AG08395 (cell line): ENCODE results near the gene RASGRF2.
"Not testable (repeated sequence)": the region's sequence is repeated elsewhere in the genome, so short reads cannot be mapped to it uniquely, and the experiment has no call there.

Experiments used
- DNase-seq: peaks from one replicate; pipeline ENCODE4 v3.0.0; 2012; ENCODE audit warnings: mixed read lengths, low spot score

Gene RASGRF2

DNA sequence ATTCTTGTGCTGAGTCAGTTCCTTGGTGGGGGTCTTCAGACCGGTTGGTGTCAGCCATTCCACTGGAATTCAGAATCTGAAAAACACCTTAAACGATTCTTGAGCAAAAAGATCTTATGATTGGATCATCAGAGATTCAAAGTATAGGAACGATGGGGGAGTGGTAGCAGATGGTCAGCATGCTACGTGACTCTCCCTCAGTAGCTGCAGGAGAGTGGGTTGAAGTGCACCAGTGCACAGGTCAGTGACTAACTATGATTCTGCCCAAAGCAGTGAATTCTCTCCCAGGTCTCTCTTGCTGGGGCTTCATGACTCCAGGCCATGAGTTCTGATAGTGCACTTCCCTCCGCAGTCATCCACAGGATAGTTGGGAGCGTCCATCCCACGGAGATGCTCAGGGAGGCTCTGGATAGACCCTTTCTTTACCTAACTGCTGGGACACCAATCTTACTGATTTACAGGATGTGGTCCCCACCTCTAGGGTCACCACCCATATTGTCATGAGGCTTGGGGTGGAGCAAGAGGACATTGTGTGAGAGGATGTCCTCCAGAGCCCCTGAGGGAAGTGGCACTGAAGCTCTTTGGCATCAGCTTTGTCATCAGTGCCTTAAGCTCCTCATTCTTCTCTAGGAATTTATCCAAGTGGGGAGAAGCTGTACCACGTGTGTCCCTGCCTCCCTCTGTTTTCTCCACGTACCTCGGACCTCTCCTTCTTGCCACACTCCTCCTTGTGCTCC, 62.0 kb downstream of the RASGRF2 start:
- DNase-seq: no peak

DNA sequence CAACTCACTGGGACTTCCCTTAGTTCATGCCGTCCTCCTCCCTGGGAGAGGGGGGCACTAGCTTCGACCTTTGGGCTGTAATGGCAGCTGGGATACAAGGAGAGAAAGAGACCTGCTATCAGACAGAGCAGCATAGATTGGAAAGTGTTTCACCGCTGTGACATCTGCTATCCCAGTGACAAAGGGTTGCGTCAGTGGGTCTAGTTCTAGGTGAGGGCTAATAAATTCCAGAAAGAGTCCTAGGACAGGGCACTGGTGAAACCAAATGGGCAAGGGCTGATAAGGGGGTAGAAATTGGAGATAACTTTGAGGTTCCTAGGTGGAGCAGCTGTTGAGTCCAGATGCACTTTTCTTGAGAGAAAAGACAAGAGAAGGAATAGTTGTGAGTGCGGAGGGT, 62.5 kb downstream of the RASGRF2 start:
- no peak for DNase-seq

GRCh38 chr5:81023261-81023970, 63.3 kb downstream of the RASGRF2 start:
- no peak for DNase-seq

- no peak for DNase-seq
These were observed 67.4 kb downstream of the RASGRF2 start for GRCh38 chr5:81027481-81028058.

DNA sequence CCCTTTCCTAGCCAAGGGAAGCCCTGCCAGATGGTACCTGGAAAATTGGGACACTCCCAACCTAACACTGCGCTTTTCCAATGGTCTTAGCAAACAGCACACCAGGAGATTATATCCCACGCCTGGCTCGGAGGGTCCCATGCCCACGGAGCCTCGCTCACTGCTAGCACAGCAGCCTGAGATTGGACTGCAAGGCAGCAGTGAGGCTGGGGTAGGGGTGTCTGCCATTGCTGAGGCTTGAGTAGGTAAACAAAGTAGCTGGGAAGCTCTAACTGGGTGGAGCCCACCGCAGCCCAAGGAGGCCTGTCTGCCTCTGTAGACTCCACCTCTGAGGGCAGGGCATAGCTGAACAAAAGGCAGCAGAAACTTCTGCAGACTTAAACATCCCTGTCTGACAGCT, 68.7 kb downstream of the RASGRF2 start:
- DNase-seq: not testable (repeated sequence)

DNA sequence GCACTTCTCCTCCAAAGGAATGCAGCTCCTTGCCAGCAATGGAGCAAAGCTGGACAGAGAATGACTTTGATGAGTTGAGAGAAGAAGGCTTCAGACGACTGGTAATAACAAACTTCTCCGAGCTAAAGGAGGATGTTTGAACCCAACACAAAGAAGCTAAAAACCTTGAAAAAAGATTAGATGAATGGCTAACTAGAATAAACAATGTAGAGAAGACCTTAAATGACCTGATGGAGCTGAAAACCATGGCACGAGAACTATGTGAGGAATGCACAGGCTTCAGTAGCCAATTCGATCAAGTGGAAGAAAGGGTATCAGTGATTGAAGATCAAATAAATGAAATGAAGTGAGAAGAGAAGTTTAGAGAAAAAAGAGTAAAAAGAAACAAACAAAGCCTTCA, 69.6 kb downstream of the RASGRF2 start:
- DNase-seq: not testable (repeated sequence)

DNA sequence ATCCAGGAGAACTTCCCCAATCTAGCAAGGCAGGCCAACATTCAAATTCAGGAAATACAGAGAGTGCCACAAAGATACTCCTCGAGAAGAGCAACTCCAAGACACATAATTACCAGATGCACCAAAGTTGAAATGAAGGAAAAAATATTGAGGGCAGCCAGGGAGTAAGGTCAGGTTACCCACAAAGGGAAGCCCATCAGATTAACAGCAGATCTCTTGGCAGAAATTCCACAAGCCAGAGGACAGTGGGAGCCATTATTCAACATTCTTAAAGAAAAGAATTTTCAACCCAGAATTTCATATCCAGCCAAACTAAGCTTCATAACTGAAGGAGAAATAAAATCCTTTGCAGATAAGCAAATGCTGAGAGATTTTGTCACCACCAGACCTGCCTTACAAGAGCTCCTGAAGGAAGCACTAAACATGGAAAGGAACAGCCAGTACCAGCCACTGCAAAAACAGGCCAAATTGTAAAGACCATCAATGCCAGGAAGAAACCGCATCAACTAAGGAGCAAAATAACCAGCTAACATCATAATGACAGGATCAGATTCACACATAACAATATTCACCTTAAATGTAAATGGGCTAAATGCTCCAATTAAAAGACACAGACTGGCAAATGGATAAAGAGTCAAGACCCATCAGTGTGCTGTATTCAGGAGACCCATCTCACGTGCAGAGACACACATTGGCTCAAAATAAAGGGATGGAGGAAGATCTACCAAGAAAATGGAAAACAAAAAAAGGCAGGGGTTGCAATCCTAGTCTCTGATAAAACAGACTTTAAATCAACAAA, 70.3 kb downstream of the RASGRF2 start:
- DNase-seq: not testable (repeated sequence)

- no peak for DNase-seq
These were observed 75.4 kb downstream of the RASGRF2 start for GRCh38 chr5:81035522-81035921.

GRCh38 chr5:81038495-81038894, 78.3 kb downstream of the RASGRF2 start:
- no peak for DNase-seq

DNA sequence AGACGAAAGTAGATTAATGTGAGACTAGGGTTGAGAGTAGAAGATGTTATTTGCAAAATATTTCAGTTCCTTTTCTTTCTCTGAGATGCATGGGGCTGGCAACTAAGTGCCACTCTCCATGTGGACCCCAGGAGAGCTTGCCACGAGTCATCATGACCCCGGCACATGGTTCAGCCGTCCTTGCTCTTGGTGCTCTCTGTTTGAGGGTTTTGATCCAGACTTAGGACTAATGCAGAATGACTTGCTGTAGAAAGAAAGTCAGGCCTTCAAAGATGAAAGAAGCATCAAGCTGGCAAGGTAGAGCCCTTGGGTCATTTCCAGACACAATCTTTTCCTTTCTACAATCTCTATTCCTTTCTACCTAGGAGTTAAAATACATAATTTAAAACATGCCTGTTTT, 84.7 kb downstream of the RASGRF2 start:
- DNase-seq: no peak

DNA sequence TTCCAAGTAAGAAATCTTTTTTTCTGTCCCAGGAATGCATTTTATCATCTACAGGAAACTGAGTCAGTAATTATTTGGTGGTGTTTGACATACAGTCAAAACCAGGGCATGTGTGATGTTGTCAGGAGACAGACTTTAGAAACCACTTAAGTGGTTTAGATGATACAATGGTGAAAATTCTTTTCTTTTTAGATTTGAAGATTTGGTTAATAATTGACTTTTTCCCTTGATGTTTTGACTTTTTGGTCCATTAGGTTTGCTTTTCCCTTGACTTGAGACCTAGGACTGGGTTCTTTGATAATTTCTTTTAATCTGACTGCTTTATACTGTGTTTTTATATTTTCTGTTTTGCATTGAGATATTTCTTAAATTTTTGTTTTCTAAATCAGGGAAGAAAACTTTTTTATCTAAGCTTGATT, 85.2 kb downstream of the RASGRF2 start:
- DNase-seq: no peak

- DNase-seq: no peak
These were observed 85.9 kb downstream of the RASGRF2 start for GRCh38 chr5:81046041-81046440.

GRCh38 chr5:81052325-81052724, 92.2 kb downstream of the RASGRF2 start:
- no peak for DNase-seq

- DNase-seq: not testable (repeated sequence)
These were observed 93.1 kb downstream of the RASGRF2 start for GRCh38 chr5:81053282-81053681.

- no peak for DNase-seq
These were observed 98.0 kb downstream of the RASGRF2 start for GRCh38 chr5:81058121-81058520.

DNA sequence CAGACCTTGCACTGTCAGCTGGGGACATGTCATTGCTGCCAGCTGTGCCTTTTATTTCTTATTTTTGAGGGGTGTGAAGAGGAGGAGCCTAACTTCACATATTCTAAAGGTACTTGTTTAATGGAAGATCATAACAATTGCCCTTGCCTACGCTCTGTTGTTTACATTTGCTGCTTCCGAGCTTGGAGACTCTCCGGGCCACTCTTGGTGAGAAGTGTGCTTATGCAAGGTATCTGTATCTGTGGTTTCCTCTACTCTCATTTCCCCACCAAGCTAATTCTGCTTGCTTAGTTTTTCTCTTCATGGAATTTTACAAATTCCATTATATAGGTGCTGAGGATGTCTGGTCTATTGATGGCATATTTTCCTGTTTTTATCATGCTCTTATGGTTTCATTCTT, 105.3 kb downstream of the RASGRF2 start:
- DNase-seq: no peak

GRCh38 chr5:81066102-81066501, 105.9 kb downstream of the RASGRF2 start:
- no peak for DNase-seq

GRCh38 chr5:81067406-81067805, 107.2 kb downstream of the RASGRF2 start:
- DNase-seq: no peak

DNA sequence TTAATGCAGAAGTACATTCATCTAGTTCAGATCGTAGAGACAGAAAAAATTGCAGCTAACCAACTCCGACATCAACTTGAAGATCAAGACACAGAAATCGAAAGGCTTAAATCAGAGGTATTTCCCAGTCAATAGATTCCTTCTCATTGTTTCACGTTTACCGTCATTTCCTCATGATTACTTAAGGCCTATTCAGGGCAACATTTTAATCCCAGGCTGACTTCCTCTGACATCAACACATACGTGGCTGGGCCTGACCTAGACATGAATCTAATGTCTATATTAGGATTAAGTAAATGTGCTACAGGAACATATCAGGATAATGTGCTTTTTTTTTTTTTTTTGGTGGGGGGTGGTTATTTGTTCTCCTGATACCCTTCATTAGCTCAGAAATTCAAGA, 107.9 kb downstream of the RASGRF2 start:
- no peak for DNase-seq

GRCh38 chr5:81068635-81069034, 108.5 kb downstream of the RASGRF2 start:
- DNase-seq: no peak

GRCh38 chr5:81069990-81070389, 109.8 kb downstream of the RASGRF2 start:
- DNase-seq: no peak

GRCh38 chr5:81070571-81071255, 110.5 kb downstream of the RASGRF2 start:
- DNase-seq: no peak
